Measurements from ENCODE around the gene LRRC26. TPM values are rescaled to one million over a fixed set of nuclear protein-coding genes. Genes with fewer than 3 reads are reported as not detected.

The LRRC26 gene
- total RNA-seq, 1 experiment from 2014 or later: 0.40 TPM

DNA sequence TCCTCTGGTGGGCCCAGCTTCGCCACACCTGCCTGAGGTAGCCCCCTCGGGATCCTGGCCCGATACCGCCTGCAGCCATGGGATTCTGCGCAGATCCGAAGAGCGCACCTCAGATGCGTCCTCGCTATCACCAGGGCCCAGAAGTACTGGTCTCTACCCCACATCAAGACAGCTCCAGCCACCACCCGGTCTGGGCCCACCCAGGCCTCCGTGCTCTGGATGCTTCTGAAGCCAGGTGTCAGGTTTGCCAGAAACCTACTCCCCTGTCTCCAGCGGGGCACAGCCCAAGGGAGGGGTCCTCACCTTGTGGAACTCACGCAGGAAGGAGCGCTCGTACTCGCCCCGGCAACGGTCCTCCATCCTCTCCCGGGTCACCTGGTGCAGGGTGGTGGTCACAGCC, 16.1 kb upstream of the LRRC26 start:
- no peaks in the 10 kb centered on the region for H3K36me3 ChIP-seq (ENCODE audit: low read depth, low read length)
- no peak overlapping the region; the same call in 1 of the 2 replicates for H3K4me3 ChIP-seq (ENCODE audit: low read length)
- ATAC-seq (no peak), DNase-seq (no peak)
- ChIA-PET CTCF (no interaction called here), POLR2A (ENCODE audit: unreplicated experiment) (no interaction called here)
- H3K4me2 ChIP-seq (ENCODE audit: low read length): peak overlapping the region; percentile 96; the same call in 1 of the 2 replicates
- intact Hi-C loops (cut with micrococcal nuclease): loop anchor here (5.0 kb wide), 1 partner anchor 41 kb away; the partner anchor contains the start of genes CYSRT1 and RNF224
- peaks cover 11% of the 10 kb centered on the region for H4K20me1 ChIP-seq (ENCODE audit: low read length)
- H3K9me2 ChIP-seq (replicated peaks; ENCODE audit: low read length): no peaks in the 10 kb centered on the region
- H3K27me3 ChIP-seq (ENCODE audit: low read length): no peaks in the 10 kb centered on the region
- TF ChIP-seq EZH2phosphoT487 (IDR thresholded peaks at IDR 0.05; ENCODE audit: borderline replicate concordance, low read length) (no peak), EZH2 (IDR thresholded peaks at IDR 0.05; ENCODE audit: low read length, unreplicated experiment) (no peak)
- TF ChIP-seq, protein P1, sequence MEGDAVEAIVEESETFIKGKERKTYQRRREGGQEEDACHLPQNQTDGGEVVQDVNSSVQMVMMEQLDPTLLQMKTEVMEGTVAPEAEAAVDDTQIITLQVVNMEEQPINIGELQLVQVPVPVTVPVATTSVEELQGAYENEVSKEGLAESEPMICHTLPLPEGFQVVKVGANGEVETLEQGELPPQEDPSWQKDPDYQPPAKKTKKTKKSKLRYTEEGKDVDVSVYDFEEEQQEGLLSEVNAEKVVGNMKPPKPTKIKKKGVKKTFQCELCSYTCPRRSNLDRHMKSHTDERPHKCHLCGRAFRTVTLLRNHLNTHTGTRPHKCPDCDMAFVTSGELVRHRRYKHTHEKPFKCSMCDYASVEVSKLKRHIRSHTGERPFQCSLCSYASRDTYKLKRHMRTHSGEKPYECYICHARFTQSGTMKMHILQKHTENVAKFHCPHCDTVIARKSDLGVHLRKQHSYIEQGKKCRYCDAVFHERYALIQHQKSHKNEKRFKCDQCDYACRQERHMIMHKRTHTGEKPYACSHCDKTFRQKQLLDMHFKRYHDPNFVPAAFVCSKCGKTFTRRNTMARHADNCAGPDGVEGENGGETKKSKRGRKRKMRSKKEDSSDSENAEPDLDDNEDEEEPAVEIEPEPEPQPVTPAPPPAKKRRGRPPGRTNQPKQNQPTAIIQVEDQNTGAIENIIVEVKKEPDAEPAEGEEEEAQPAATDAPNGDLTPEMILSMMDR (conservative IDR thresholded peaks at IDR 0.05; ENCODE audit: low read depth, low read length): no peak
- no peaks in the 10 kb centered on the region for H3F3A ChIP-seq (ENCODE audit: low read length, unreplicated experiment)
- peaks cover 40% of the 10 kb centered on the region for H3K79me2 ChIP-seq (ENCODE audit: low read length)
- H3K27ac ChIP-seq (ENCODE audit: low read length): no peak overlapping the region
- H3K9ac ChIP-seq (ENCODE audit: low read length): no peak overlapping the region
- H2AFZ ChIP-seq (ENCODE audit: low read length): no peak overlapping the region
- peaks cover 25% of the 10 kb centered on the region for H3K4me1 ChIP-seq (ENCODE audit: insufficient read depth, low read length)
- no TSS peak for BruUV-seq (replicated peaks)
- H3K9me3 ChIP-seq (ENCODE audit: low read length): no peaks in the 10 kb centered on the region

DNA sequence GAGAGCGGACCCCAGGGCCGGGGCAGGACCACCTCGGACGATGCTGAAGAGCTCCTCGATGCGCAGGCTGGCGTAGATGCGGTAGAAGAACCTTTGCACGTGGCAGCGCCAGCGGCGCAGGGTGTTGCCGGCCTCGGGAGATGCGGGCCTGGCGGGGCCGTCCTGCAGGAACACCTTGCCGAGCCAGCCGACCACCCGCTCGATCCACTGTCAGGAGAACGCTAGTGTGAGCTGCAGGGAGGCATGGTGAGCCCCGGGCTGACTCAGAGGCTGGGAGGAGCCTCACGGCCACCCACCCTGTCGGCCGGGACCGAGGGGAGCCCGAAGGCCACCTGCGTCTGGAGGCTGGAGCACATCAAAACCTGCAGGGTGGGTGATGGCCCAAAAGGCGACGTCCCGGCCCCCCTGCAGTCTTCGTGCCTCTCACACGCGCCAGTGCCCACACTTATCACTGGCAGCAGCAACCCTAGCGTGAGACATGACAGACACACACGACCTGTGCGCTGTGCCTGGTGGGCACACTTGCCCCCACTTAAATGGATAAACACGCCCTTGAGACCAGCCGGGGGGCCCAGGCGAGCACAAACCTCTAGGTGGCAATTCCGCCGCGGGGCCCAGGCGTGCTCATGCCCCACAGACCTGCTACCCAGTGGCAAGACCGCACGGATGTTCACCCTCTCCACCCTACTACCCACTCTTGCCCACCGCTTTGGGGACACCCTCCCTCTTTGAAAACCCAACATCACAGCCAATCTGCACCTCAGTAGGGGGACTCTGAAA, 15.2 kb upstream of the LRRC26 start:
- Histone ChIP-seq H3K4me1 (ENCODE audit: insufficient read depth, low read length) (peaks cover 23% of the 10 kb centered on the region), H3K9me3 (ENCODE audit: low read length) (no peaks in the 10 kb centered on the region), H3K79me2 (ENCODE audit: low read length) (peaks cover 38% of the 10 kb centered on the region), H4K20me1 (ENCODE audit: low read length) (peaks cover 8% of the 10 kb centered on the region), H3K4me3 (ENCODE audit: low read length) (no peak overlapping the region), H3K9me2 (replicated peaks; ENCODE audit: low read length) (no peaks in the 10 kb centered on the region), H3K36me3 (ENCODE audit: low read depth, low read length) (no peaks in the 10 kb centered on the region), H3K9ac (ENCODE audit: low read length) (no peak overlapping the region), H3F3A (ENCODE audit: low read length, unreplicated experiment) (no peaks in the 10 kb centered on the region), H3K4me2 (ENCODE audit: low read length) (no peak overlapping the region), H3K27ac (ENCODE audit: low read length) (no peak overlapping the region), H3K27me3 (ENCODE audit: low read length) (no peaks in the 10 kb centered on the region), H2AFZ (ENCODE audit: low read length) (no peak overlapping the region)
- ChIA-PET POLR2A (ENCODE audit: unreplicated experiment) (no interaction called here), CTCF (no interaction called here)
- DNase-seq (no peak), ATAC-seq (no peak)
- BruUV-seq (replicated peaks): no TSS peak
- TF ChIP-seq EZH2 (IDR thresholded peaks at IDR 0.05; ENCODE audit: low read length, unreplicated experiment): no peak
- no peak for TF ChIP-seq EZH2phosphoT487 (IDR thresholded peaks at IDR 0.05; ENCODE audit: borderline replicate concordance, low read length)
- TF ChIP-seq, protein P1 (conservative IDR thresholded peaks at IDR 0.05; ENCODE audit: low read depth, low read length): no peak
- intact Hi-C loops (cut with micrococcal nuclease): loop anchor here (5.0 kb wide), 1 partner anchor 42 kb away; the partner anchor contains the start of genes CYSRT1 and RNF224

DNA sequence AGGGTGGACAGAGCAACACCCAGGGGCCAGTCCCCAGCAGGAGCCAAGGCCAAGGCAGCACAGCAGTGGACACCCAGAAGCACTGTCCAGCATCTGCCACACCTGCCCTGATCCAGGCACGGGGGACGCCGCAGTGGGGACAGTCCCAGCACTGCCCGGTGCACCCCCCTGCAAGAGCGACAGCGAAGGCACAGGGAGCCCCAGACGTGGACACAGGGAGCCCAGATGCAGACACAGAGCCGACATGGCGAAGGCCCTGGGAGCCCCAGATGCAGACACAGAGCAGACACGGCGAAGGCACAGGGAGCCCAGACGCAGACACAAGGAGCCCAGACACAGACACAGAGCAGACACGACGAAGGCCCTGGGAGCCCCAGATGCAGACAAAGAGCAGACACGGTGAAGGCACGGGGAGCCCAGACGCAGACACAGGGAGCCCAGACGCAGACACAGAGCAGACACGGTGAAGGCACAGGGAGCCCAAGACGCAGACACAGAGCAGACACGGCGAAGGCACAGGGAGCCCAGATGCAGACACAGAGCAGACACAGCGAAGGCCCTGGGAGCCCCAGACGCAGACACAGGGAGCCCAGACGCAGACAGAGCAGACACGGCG, 14.2 kb upstream of the LRRC26 start:
- Histone ChIP-seq H3K36me3 (ENCODE audit: low read depth, low read length) (no peaks in the 10 kb centered on the region), H3K4me2 (ENCODE audit: low read length) (no peak overlapping the region), H3K9me2 (replicated peaks; ENCODE audit: low read length) (no peaks in the 10 kb centered on the region), H2AFZ (ENCODE audit: low read length) (no peak overlapping the region), H3K9ac (ENCODE audit: low read length) (no peak overlapping the region), H3K9me3 (ENCODE audit: low read length) (no peaks in the 10 kb centered on the region), H4K20me1 (ENCODE audit: low read length) (no peaks in the 10 kb centered on the region), H3K4me3 (ENCODE audit: low read length) (no peak overlapping the region), H3K27me3 (ENCODE audit: low read length) (no peaks in the 10 kb centered on the region), H3K27ac (ENCODE audit: low read length) (no peak overlapping the region), H3K4me1 (ENCODE audit: insufficient read depth, low read length) (peaks cover 15% of the 10 kb centered on the region), H3K79me2 (ENCODE audit: low read length) (peaks cover 28% of the 10 kb centered on the region), H3F3A (ENCODE audit: low read length, unreplicated experiment) (no peaks in the 10 kb centered on the region)
- ChIA-PET CTCF (no interaction called here), POLR2A (ENCODE audit: unreplicated experiment) (no interaction called here)
- TF ChIP-seq EZH2 (IDR thresholded peaks at IDR 0.05; ENCODE audit: low read length, unreplicated experiment): no peak
- TF ChIP-seq, protein P1 (conservative IDR thresholded peaks at IDR 0.05; ENCODE audit: low read depth, low read length): no peak
- TF ChIP-seq EZH2phosphoT487 (IDR thresholded peaks at IDR 0.05; ENCODE audit: borderline replicate concordance, low read length): no peak
- no TSS peak for BruUV-seq (replicated peaks)
- DNase-seq (no peak), ATAC-seq (no peak)
- intact Hi-C loops (cut with micrococcal nuclease): no loop called here

Measured in PC-3 (cell line).